Right renal pelvis (tissue), 4 donors: Measurements from ENCODE around the gene PTCH1. TPM values are rescaled to one million over a fixed set of nuclear protein-coding genes. Genes with fewer than 3 reads are reported as not detected.
A peak's percentile ranks its signal among the peaks of the same experiment; 100 is the strongest.

Experiments used
- DNase-seq, 4 donors: peaks; one replicate each; pipeline ENCODE4 v3.0.0-alpha.2; 2013; ENCODE audit warnings: low read depth in 4 of 4, low spot score in 3 of 4, missing footprints in 1 of 4
- polyA plus RNA-seq, 4 donors: library from polyadenylated mRNA; unstranded; fragments of 120-200 nt; gene quantifications; one replicate each; pipeline ENCODE4 v1.2.1, GENCODE V29; 2013; ENCODE audit not compliant: insufficient read length in 4 of 4

The PTCH1 gene
- polyA plus RNA-seq, 4 donors, result 24.9 to 36.8 (median 33.0) TPM

DNA sequence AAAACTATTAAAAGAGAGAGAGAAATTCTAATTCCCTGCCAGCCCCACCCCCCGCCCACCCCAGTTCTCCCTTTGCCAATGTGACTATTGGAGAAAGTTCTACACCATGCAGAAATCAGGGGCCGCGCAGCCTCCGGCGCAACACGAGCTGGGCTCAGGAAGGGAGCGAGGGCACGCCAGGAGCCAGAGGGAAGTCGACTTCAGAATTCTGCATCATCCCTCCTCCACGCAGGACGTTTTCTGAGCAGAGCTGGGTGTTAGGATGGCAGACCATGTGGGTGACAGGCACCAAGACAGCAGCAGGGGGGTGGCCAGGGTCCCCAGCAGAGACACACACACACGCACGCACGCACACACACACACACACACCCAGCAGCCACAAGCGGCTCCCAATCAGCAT is 72.6 kb downstream of the PTCH1 start:
- DNase-seq, result no peak

DNA sequence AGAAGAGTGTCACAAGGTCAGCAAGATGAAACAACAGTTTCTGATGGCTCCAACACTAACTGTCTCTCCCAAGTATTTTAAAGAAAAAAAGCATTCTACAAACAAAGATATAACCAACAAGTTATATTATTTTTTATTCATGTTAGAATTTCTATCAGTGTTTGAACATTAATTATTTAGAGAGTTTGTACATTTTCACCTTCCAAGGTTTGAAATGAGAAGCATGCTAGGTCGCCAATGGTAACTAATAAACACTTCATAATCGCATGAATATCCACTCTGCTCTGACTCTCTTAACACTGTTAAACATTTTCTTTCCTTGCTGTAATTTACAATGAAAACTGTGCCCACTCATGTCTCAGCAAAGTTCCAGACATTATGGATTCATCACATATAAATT is 73.5 kb downstream of the PTCH1 start:
- DNase-seq, result no peak

DNA sequence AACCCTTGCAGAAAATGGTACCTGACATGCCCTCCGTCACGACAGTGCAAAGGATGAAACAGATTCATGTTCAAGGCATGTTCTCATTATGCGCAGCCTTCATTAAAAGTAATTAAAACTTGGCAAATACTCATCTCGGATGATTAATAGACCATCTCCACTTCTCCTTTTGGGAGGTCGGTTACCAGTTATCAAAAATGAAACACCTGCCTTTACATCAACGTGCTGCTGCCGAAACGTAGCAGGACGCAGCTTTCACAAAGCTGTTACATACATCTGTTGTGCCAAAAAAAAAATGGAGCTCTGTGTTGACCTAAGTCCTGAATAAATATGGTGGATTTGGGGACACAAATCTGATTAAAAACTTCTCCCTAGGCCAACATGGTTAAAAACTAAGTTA is 75.7 kb downstream of the PTCH1 start:
- no peak for DNase-seq

DNA sequence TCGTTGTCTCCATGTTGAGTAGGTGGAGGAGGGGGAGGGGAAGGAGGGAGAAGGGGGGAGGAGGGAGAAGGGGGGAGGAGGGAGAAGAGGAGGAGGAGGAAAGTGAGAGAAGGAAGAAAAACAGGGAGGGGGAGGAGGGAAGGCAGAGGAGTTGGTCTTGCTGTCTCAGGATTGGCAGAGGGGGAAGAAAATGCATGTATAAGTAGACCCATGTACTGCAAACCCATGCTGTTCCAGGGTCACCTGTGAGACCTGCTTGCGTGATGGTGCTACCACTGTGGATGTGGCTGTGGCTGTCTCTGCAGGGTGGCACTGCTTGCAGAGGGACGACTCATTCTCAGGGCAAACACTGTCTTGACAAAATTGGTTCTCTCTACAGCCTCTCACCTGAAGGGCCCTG is 76.3 kb downstream of the PTCH1 start:
- no peak for DNase-seq

DNA sequence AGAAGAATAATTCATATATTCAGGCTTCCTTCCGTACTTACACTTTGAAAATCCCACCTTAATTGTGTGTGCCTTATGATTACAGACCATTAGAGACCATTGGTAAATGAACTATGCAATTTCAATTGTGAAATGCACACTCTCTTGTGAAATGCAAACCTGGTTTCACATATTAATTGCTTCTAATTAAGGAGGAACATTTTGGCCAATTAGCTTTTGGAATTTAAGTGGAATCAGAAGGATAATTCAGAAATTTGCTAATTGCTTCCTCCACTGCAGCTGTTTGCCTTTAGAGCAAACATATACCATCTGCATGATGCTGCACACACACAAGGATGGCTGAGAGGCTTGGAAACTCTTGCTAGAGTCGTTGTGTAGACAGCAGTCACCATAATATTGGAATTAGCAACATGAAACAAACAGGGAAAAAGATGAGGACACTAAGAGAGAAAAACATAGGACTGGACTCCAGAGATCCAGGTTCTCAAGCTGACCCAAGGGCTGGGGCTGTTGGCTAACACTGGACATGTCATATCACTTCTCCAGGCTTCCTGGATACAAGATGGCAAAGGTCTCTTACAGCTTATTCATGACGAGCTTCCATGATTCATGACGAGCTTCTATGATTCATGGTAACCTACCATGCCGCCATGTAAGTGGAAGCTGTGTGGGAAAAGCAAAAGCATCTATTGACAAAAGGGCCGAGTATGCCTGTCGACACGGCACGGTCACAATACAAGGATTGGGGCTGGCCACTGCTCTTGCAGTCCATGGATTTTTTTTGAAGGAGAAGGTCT is 78.0 kb downstream of the PTCH1 start:
- no peak for DNase-seq

DNA sequence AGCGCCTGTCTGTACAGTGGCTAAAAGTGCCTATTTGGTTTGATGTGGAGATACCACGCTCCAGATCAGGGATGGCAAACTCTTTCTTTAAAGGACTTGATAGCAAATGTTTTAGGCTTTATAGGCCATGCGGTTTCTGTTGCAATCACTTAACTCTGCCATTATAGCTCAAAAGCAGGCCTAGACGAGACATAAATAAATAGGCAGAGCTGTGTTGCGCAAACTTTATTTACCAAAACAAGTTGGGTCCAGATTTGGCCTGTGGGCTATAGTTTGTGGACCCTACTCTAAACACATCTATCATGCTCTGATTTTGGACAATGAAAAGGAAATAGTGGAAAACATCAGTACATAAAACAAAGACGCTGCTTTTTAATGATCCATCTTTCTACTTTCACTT is 79.2 kb downstream of the PTCH1 start:
- no peak for DNase-seq

DNA sequence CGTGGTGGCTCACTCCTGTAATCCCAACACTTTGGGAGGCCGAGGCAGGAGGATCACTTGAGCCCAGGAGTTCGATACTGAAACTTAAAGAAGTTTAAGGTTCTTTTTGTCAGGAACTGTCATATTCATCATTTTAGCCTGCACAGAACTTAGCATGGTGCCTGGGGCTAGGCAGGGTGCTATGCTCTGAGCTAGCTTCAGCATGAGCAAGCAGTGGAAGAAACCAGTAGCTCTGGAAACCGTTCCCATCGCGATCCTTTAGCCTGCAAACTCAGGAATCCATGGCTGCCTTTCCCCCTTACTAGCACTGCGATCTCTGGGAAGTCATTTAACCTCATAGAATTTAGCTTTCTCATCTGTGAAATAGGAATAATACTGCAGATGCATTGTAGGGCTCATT is 80.4 kb downstream of the PTCH1 start:
- DNase-seq, result no peak

DNA sequence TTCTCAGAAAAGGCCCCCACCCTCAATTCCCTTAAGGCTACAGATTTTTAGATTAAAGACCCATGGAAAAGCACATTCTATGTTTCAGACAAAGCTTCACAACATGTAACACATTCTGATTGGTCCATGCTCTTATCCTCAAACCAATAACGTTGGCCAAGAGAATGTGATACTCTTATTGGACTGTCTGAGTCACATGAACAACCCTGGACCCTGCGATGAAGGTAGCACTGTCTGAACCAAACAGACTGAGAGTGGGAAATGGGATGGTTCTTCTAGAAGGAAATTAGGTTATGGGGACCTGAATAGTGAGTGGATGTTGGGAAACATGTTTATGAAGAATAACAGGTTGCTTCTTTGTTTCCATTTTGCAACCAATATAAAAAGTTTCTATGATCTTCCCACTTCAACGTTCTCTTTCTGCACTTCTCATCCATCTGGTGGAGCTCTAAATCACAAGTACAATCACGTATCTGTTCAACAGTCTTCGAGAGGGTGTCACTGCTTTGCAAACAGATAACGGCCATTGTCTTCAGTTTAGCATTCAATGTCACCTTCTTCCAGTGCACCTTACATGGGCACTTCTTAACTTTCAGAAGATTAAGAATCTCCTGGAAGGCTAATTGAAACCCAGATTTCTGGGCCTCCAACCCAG is 81.6 kb downstream of the PTCH1 start:
- DNase-seq, result no peak

DNA sequence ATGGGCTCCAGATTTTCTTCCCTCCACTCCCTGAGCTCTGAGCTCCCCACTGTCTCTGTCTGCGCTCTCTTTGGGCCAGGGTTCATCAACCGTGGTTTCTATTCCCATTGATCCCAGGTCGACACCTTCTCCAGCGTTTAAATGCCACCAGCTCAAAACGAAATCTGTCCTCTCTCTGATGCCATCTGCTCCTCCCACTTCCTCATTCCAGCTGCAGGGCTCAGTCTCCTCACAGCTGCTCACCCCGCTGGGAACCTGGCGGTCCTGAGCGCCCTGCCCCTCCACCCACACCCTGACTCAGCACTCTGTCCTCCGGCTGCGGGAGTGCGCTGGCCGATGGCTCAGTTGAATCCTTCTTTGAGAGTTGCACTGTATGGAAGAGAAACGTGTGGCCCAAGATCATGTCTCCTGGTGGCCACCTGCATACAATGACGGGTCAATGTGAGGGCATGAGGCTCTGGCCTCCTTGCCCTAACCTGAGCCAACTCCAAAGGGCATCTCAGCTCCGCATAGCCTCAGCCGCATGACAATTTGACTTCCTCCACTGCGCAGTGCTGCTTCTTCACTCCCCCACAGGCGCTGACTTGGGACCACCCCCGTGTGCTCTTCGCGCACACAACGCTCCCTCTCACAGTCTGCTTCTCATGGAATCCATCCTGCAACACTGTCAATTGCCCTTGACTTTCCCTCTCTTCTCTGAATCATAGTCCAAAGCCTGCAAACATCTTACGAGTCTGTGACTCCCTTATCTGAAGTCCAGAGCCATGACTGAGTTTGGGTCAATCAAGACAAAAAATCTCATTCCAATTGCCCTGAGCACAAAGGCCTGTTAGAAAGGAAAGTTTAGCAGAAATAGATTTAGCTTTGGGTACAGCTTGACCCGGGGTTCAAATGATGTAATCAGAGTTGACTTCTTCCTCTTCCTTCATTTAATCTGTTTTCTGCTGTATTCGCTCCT is 82.4 kb downstream of the PTCH1 start:
- DNase-seq, result no peak

DNA sequence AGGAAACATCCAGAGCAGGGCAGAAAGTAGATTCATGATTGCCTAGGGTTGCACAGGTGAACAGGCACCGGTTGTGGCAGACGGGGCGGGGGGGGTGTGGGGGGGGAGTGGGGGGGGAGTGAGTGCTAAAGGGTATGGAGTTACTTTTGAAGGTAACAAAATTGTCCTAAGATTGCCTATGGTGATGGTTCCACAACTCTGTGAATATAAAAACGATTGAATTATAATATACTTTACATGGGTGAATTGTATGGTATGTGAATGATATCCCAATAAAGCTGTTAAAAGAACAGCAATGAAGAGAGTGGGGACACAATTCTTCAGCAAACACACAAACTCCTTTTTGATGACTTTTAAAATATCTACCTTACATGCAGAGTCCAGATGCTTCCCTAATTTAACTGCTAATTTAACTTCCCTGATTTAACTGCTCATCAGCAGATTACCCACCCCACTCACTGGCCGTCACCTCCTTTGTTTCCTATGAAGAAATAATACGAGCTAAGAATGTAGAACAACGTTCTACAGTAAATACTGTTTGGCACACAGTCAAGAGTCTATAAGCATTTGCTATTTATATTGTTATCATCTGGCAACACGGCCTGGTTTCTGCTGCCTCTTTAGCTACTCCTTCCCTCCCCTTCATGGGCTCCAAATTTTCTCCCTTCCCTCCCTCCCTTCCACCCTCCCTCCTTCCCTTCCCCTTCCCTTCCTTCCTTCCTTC is 83.5 kb downstream of the PTCH1 start:
- DNase-seq, result no peak

DNA sequence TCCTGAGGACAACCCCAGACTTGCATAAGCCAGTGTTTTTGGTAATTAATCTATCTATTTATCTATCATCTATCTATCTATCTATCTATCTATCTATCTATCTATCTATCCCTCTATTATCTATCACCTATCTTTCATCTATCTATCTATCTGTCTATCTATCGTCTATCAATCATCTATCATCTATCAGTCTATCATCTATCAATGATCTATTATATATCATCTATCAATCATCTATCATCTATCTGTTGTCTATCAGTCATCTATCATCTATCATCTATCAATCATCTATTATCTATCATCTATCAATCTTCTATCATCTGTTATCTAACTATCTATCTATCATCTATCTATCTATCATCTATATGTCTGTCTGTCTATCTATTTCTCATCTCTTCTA is 85.5 kb downstream of the PTCH1 start:
- no peak for DNase-seq

DNA sequence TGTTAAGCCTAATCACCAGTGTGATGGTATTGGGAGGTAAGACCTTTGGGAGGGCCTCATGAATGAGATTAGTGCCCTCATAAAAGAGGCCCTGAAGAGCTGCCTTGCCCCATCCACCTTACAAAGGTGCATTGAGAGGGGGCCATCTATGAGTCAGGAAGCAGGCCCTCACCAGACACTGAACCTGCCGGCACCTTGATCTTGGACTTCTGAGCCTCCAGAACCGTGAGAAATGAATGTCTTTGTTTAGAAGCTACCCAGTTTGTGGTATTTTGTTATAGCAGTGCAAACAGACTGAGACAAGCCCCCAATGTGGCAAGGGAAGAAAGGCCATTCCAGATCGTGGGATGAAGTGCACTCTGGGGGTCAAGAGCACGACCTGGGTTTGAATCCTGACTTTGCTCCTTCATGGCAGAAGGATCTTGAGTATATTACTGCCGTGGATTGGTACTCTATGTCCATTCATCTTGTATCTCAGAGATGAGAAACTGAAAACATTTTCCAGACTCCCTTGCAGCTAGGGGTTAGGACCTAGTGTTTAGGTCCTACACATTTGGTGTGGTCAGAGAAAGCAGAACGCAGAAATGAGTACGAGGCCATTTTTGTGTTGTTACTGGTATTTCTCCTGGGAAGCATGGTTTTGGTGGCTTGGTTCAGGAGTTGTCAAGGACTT is 86.7 kb downstream of the PTCH1 start:
- no peak for DNase-seq

DNA sequence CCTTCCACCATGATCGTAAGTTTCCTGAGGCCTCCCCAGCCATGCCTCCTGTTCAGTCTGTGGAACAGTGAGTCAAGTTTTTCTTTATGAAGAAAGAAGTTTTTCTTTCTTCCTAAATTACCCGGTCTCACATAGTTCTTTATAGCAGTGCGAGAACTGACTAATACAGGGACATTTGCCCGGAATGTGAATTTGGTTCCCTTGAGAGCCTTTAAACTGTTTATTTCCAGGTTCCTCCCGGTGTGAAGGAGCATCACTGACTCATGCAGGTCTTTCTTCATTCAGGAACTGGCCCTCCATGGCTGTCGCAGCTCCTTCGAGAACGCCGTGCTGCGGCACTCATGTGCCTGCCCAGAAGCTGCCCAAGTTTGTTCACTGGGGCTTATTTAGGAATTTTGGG is 87.7 kb downstream of the PTCH1 start:
- DNase-seq, result no peak

DNA sequence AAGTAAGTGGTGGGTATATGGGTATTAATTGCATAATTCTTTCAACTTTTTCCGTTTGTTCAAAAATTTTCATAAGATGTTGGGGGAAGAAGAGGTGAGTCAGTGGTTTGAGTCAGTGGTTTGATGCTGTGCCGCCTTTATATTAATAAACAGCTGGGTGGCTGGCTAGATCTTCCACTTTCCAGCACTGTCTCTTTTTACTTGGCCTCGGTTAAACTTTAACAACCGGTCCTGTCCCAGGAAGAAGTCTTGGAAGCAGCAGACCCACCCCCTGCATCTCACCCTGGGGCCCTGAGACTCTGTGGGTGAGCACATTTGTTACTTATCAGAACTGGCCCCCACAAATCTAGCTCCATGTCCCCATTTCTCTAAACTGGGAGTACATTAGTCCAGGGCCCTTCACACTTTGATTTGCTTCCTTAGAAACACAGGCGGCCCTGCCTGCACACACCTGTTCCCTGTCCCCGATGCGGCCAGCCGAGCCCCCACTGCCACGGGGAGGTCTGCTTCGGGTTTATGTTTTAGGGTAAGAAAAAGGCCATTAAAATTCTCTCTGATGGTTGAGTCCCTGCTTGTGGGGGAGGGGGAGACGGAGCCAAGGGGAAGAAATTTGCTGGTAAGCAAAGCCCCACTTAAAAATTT is 90.7 kb downstream of the PTCH1 start:
- DNase-seq, result peak in 3 of 4 donors; percentile 3 to 24 (median 20)

DNA sequence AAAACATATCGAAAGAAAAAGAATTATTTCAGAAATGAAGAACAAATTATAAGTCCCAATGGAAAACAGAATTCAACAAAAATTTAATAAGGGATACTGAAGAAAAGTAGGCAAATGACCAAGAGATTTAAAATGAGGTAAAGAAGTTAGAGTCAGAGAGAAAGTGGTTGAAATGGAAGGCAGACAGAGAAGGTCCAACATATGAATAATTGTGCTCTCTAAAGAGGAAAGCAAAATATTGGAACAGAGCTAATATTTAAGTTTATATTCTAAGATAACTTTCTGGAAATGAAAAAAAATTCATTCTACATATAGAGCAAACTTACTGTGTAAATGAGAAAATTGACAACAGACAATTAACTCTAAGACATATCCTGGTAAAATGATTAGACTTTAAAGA is 94.1 kb downstream of the PTCH1 start:
- no peak for DNase-seq

DNA sequence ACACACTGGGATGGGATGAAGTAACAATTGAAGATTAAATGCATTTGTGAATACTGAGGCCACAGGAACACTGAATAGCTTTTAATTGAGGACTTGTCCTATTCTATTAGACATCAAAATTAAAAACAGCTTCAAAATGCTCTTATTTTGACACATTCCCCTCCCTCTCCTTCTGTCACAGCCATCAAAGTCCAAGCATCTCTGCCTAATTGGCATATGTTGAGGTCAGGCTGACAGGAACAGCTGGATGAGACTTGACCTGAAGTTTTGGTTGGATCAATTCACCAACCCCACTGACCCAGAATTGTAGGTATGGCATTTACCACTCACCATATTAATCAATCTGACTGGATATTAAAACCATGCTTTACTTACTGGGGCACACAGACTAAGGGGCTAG is 96.3 kb downstream of the PTCH1 start:
- DNase-seq, result no peak

DNA sequence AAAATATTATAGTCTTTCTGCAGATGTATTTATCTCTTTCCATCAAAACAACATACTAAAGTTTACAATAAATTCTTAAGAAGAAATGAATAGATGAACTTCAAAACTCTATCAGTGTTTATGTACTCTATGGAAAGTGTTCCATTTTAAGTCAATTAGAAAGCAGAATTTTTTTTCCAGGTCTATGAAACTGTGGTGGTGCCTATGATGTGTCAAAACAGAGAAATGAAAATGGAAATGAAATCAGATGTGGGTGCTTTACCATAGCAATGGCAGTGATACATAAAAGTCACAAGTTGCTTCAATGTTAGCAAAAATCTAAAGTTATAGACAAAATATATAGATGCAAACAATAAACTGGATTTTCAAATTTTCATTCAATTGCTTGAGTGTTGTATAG is 97.3 kb downstream of the PTCH1 start:
- no peak for DNase-seq

DNA sequence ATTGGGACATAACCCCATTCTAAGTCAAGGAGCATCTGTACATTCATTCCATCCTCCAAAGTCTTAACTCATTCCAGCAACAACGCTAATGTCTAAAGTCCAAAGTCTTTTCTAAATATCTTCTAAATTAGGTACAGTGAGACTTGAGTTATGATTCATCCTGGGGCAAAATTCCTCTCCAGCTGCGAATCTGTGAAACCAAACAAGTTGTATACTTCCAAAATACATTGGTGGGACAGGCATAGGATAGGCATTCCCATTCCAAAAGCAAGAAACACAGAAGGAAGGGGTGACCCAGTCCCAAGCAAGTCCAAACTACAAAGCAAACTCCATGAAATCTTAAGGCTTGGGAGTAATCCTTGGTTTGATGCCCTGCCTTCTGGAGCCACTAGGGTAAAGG is 101.6 kb downstream of the PTCH1 start:
- no peak for DNase-seq

DNA sequence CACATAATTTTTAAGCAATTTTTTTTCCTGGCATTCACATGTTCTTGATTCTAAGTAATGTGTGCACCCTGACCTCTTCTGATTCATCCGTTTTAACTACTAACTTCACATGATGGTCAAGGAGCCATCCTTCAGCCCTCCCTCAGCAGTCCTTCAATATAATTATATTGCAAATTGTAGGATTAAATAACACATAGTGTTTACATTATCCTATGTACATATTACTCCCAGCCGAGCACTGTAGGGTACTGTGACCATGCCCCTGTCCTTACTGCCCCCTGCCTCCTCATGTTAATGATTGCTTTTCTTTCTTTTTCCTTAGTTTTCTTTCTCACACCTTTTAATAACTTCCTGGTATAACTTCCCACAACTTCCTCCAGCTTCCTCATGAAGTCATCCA is 103.0 kb downstream of the PTCH1 start:
- DNase-seq, result no peak
